ENCODE results near the gene SLC2A4RG.

SLC2A4RG gene

DNA sequence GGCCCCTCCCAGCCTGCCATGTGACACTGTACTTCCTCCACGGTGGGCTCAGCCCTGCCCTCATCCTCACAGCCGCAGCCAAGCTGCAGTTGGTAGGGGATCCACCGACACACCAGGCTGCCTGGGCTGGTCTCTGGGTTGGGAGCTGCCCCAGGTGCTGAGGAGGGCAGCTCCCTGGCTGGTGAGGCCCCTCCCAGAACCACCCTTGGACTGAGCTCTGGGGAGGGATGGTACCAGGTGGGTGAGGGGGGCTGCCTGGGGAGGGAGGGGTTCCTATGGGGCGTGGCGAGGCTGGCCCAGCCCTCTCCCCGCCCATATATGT, 43.3 kb upstream of the SLC2A4RG start:
- Histone ChIP-seq H3K79me1 (ENCODE audit: low read length) (no peaks in the 10 kb centered on the region), H2BK5ac (ENCODE audit: low read length) (no peak overlapping the region), H3K4ac (ENCODE audit: low read depth, low read length) (no peak overlapping the region), H3K4me3 (ENCODE audit: low read length) (no peak overlapping the region), H3K27ac (ENCODE audit: low read depth, low read length) (no peak overlapping the region), H3K23ac (ENCODE audit: low read length) (no peak overlapping the region), H3K56ac (ENCODE audit: low read length) (no peak overlapping the region), H3K9ac (ENCODE audit: low read length) (no peak overlapping the region), H2AK5ac (ENCODE audit: low read length) (no peak overlapping the region), H3K36me3 (ENCODE audit: control insufficient read depth, insufficient read depth, low read length) (no peaks in the 10 kb centered on the region), H4K8ac (ENCODE audit: low read depth, low read length) (no peak overlapping the region), H3K4me2 (ENCODE audit: low read length) (no peak overlapping the region), H2BK15ac (replicated peaks; ENCODE audit: low read depth) (no peak overlapping the region), H4K5ac (ENCODE audit: low read length) (no peak overlapping the region), H2BK120ac (ENCODE audit: low read depth, low read length) (no peak overlapping the region), H3K79me2 (ENCODE audit: control insufficient read depth, insufficient read depth, low read length) (no peaks in the 10 kb centered on the region), H3K18ac (ENCODE audit: low read length) (no peak overlapping the region), H3K4me1 (ENCODE audit: control insufficient read depth, low read depth, low read length) (no peaks in the 10 kb centered on the region), H3K27me3 (ENCODE audit: insufficient read depth, low read length, poor library complexity) (no peaks in the 10 kb centered on the region)
- DNase-seq, result peak; percentile 74
- WGBS (ENCODE audit: extremely low coverage, insufficient coverage, low lambda C conversion rate), result no CpG with 5 or more reads among the region's 6 CpGs

DNA sequence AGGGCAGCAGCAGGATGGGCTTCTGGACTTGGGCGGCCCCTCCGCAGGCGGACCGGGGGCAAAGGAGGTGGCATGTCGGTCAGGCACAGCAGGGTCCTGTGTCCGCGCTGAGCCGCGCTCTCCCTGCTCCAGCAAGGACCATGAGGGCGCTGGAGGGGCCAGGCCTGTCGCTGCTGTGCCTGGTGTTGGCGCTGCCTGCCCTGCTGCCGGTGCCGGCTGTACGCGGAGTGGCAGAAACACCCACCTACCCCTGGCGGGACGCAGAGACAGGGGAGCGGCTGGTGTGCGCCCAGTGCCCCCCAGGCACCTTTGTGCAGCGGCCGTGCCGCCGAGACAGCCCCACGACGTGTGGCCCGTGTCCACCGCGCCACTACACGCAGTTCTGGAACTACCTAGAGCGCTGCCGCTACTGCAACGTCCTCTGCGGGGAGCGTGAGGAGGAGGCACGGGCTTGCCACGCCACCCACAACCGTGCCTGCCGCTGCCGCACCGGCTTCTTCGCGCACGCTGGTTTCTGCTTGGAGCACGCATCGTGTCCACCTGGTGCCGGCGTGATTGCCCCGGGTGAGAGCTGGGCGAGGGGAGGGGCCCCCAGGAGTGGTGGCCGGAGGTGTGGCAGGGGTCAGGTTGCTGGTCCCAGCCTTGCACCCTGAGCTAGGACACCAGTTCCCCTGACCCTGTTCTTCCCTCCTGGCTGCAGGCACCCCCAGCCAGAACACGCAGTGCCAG, 42.8 kb upstream of the SLC2A4RG start, which contains the start of gene TNFRSF6B:
TSS of gene TNFRSF6B (plus strand) at position 25 of the 729 bp plus-strand sequence. CDS start at position 141, 116 bp downstream.
- Histone ChIP-seq H3K9ac (ENCODE audit: low read length) (peak within 1 kb of the TSS; percentile 55), H3K79me2 (ENCODE audit: control insufficient read depth, insufficient read depth, low read length) (no peaks in the 10 kb centered on the region), H2BK5ac (ENCODE audit: low read length) (no peak within 1 kb of the TSS), H3K4me1 (ENCODE audit: control insufficient read depth, low read depth, low read length) (no peaks in the 10 kb centered on the region), H2AK5ac (ENCODE audit: low read length) (no peak within 1 kb of the TSS), H3K36me3 (ENCODE audit: control insufficient read depth, insufficient read depth, low read length) (no peaks in the 10 kb centered on the region), H3K79me1 (ENCODE audit: low read length) (no peaks in the 10 kb centered on the region), H3K56ac (ENCODE audit: low read length) (peak within 1 kb of the TSS; percentile 83), H3K27me3 (ENCODE audit: insufficient read depth, low read length, poor library complexity) (no peaks in the 10 kb centered on the region), H2BK15ac (replicated peaks; ENCODE audit: low read depth) (no peak within 1 kb of the TSS), H3K4me2 (ENCODE audit: low read length) (peak within 1 kb of the TSS; percentile 26), H3K4ac (ENCODE audit: low read depth, low read length) (no peak within 1 kb of the TSS), H3K27ac (ENCODE audit: low read depth, low read length) (no peak within 1 kb of the TSS), H3K4me3 (ENCODE audit: low read length) (no peak within 1 kb of the TSS), H4K8ac (ENCODE audit: low read depth, low read length) (no peak within 1 kb of the TSS), H3K18ac (ENCODE audit: low read length) (no peak within 1 kb of the TSS), H4K5ac (ENCODE audit: low read length) (no peak within 1 kb of the TSS), H3K23ac (ENCODE audit: low read length) (peak within 1 kb of the TSS; percentile 89), H2BK120ac (ENCODE audit: low read depth, low read length) (no peak within 1 kb of the TSS)
- no peak for DNase-seq
- no CpG with 5 or more reads among the region's 52 CpGs for WGBS (ENCODE audit: extremely low coverage, insufficient coverage, low lambda C conversion rate)

DNA sequence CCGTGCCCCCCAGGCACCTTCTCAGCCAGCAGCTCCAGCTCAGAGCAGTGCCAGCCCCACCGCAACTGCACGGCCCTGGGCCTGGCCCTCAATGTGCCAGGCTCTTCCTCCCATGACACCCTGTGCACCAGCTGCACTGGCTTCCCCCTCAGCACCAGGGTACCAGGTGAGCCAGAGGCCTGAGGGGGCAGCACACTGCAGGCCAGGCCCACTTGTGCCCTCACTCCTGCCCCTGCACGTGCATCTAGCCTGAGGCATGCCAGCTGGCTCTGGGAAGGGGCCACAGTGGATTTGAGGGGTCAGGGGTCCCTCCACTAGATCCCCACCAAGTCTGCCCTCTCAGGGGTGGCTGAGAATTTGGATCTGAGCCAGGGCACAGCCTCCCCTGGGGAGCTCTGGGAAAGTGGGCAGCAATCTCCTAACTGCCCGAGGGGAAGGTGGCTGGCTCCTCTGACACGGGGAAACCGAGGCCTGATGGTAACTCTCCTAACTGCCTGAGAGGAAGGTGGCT, 42.2 kb upstream of the SLC2A4RG start:
- H3K36me3 ChIP-seq (ENCODE audit: control insufficient read depth, insufficient read depth, low read length), result no peaks in the 10 kb centered on the region
- H3K4me3 ChIP-seq (ENCODE audit: low read length), result no peak overlapping the region
- no peak overlapping the region for H3K27ac ChIP-seq (ENCODE audit: low read depth, low read length)
- H3K23ac ChIP-seq (ENCODE audit: low read length), result no peak overlapping the region
- DNase-seq, result no peak
- H4K5ac ChIP-seq (ENCODE audit: low read length), result no peak overlapping the region
- no peaks in the 10 kb centered on the region for H3K79me2 ChIP-seq (ENCODE audit: control insufficient read depth, insufficient read depth, low read length)
- H2BK15ac ChIP-seq (replicated peaks; ENCODE audit: low read depth), result no peak overlapping the region
- H3K79me1 ChIP-seq (ENCODE audit: low read length), result no peaks in the 10 kb centered on the region
- H3K4ac ChIP-seq (ENCODE audit: low read depth, low read length), result no peak overlapping the region
- no peak overlapping the region for H3K4me2 ChIP-seq (ENCODE audit: low read length)
- H3K9ac ChIP-seq (ENCODE audit: low read length), result no peak overlapping the region
- no peak overlapping the region for H2AK5ac ChIP-seq (ENCODE audit: low read length)
- no peaks in the 10 kb centered on the region for H3K4me1 ChIP-seq (ENCODE audit: control insufficient read depth, low read depth, low read length)
- no peak overlapping the region for H3K56ac ChIP-seq (ENCODE audit: low read length)
- no peak overlapping the region for H2BK5ac ChIP-seq (ENCODE audit: low read length)
- H3K18ac ChIP-seq (ENCODE audit: low read length), result no peak overlapping the region
- H3K27me3 ChIP-seq (ENCODE audit: insufficient read depth, low read length, poor library complexity), result no peaks in the 10 kb centered on the region
- no peak overlapping the region for H2BK120ac ChIP-seq (ENCODE audit: low read depth, low read length)
- no peak overlapping the region for H4K8ac ChIP-seq (ENCODE audit: low read depth, low read length)
- WGBS (ENCODE audit: extremely low coverage, insufficient coverage, low lambda C conversion rate), result no CpG with 5 or more reads among the region's 7 CpGs

DNA sequence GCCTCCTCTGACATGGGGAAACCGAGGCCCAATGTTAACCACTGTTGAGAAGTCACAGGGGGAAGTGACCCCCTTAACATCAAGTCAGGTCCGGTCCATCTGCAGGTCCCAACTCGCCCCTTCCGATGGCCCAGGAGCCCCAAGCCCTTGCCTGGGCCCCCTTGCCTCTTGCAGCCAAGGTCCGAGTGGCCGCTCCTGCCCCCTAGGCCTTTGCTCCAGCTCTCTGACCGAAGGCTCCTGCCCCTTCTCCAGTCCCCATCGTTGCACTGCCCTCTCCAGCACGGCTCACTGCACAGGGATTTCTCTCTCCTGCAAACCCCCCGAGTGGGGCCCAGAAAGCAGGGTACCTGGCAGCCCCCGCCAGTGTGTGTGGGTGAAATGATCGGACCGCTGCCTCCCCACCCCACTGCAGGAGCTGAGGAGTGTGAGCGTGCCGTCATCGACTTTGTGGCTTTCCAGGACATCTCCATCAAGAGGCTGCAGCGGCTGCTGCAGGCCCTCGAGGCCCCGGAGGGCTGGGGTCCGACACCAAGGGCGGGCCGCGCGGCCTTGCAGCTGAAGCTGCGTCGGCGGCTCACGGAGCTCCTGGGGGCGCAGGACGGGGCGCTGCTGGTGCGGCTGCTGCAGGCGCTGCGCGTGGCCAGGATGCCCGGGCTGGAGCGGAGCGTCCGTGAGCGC, 41.6 kb upstream of the SLC2A4RG start:
- Histone ChIP-seq H3K79me2 (ENCODE audit: control insufficient read depth, insufficient read depth, low read length) (no peaks in the 10 kb centered on the region), H2BK5ac (ENCODE audit: low read length) (no peak overlapping the region), H3K36me3 (ENCODE audit: control insufficient read depth, insufficient read depth, low read length) (no peaks in the 10 kb centered on the region), H3K4me1 (ENCODE audit: control insufficient read depth, low read depth, low read length) (no peaks in the 10 kb centered on the region), H3K18ac (ENCODE audit: low read length) (no peak overlapping the region), H3K4ac (ENCODE audit: low read depth, low read length) (no peak overlapping the region), H3K79me1 (ENCODE audit: low read length) (no peaks in the 10 kb centered on the region), H3K4me2 (ENCODE audit: low read length) (no peak overlapping the region), H4K8ac (ENCODE audit: low read depth, low read length) (no peak overlapping the region), H3K27ac (ENCODE audit: low read depth, low read length) (no peak overlapping the region), H3K9ac (ENCODE audit: low read length) (no peak overlapping the region), H2BK120ac (ENCODE audit: low read depth, low read length) (no peak overlapping the region), H3K56ac (ENCODE audit: low read length) (no peak overlapping the region), H2AK5ac (ENCODE audit: low read length) (no peak overlapping the region), H3K23ac (ENCODE audit: low read length) (no peak overlapping the region), H4K5ac (ENCODE audit: low read length) (no peak overlapping the region), H2BK15ac (replicated peaks; ENCODE audit: low read depth) (no peak overlapping the region), H3K4me3 (ENCODE audit: low read length) (no peak overlapping the region), H3K27me3 (ENCODE audit: insufficient read depth, low read length, poor library complexity) (no peaks in the 10 kb centered on the region)
- no peak for DNase-seq
- no CpG with 5 or more reads among the region's 40 CpGs for WGBS (ENCODE audit: extremely low coverage, insufficient coverage, low lambda C conversion rate)

DNA sequence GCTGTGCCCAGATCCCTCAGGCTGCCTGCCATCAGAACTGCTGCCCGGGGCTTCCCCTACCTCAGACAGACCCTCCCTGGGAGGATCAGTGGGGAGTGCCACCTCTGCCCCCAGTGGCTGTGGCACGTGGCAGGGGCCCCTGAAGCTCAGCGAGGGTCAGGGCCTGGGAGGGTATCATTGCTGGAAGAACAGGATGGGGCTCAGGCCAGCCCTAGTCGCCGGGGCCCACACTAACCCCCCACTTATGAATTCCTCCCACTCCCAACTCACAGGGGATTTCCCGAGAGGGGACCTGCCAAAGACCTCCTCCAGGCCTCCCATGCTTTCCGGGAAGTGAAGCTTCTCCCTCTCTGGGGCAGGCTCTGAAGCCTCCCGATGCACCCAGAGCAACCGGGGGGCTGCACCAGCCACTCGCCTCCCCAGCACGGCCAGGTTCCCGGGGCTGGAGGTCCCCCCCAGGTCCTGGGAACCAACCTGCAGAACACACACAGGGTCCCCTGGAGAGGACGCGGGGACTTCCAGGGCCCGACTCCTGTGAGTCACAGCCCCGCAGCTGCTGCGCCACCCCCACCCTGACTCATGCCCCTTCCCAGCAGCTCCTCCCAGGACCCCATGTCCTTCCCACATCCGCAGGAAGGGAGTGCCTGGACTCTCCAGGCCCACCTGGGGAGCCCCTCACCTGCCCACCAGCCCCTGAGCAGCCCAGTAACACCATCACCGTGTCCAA, 40.7 kb upstream of the SLC2A4RG start:
- no peak overlapping the region for H3K4me2 ChIP-seq (ENCODE audit: low read length)
- no peak overlapping the region for H3K4me3 ChIP-seq (ENCODE audit: low read length)
- no peak overlapping the region for H3K23ac ChIP-seq (ENCODE audit: low read length)
- no peak overlapping the region for H2AK5ac ChIP-seq (ENCODE audit: low read length)
- DNase-seq, result peak; percentile 52
- no peaks in the 10 kb centered on the region for H3K79me2 ChIP-seq (ENCODE audit: control insufficient read depth, insufficient read depth, low read length)
- no peaks in the 10 kb centered on the region for H3K27me3 ChIP-seq (ENCODE audit: insufficient read depth, low read length, poor library complexity)
- H4K5ac ChIP-seq (ENCODE audit: low read length), result no peak overlapping the region
- H3K18ac ChIP-seq (ENCODE audit: low read length), result no peak overlapping the region
- no peak overlapping the region for H2BK15ac ChIP-seq (replicated peaks; ENCODE audit: low read depth)
- H2BK120ac ChIP-seq (ENCODE audit: low read depth, low read length), result no peak overlapping the region
- H3K56ac ChIP-seq (ENCODE audit: low read length), result peak overlapping the region; percentile 25
- H3K27ac ChIP-seq (ENCODE audit: low read depth, low read length), result no peak overlapping the region
- WGBS (ENCODE audit: extremely low coverage, insufficient coverage, low lambda C conversion rate), result no CpG with 5 or more reads among the region's 19 CpGs
- no peaks in the 10 kb centered on the region for H3K79me1 ChIP-seq (ENCODE audit: low read length)
- H3K36me3 ChIP-seq (ENCODE audit: control insufficient read depth, insufficient read depth, low read length), result no peaks in the 10 kb centered on the region
- no peak overlapping the region for H3K4ac ChIP-seq (ENCODE audit: low read depth, low read length)
- H3K4me1 ChIP-seq (ENCODE audit: control insufficient read depth, low read depth, low read length), result no peaks in the 10 kb centered on the region
- no peak overlapping the region for H2BK5ac ChIP-seq (ENCODE audit: low read length)
- H3K9ac ChIP-seq (ENCODE audit: low read length), result no peak overlapping the region
- no peak overlapping the region for H4K8ac ChIP-seq (ENCODE audit: low read depth, low read length)
